Activated naive CD8-positive, alpha-beta T cell treated with anti-CD3 and anti-CD28 coated beads, Interleukin-2, amount 10 ng/mL, durations not matched to agents 7 days and 5 days (primary cell): Measurements from ENCODE around the gene PGM5. TPM values are rescaled to one million over a fixed set of nuclear protein-coding genes. Genes with fewer than 3 reads are reported as not detected.

ENCODE experiments used
- ATAC-seq: fragments of 150-1000 bp; cut with Tn5 transposase; one replicate; pipeline ENCODE4 v1.10.0; 2021; ENCODE audit warnings: low read depth, moderate library complexity
- POLR2A ChIA-PET: fragments of 350-600 bp; sonication (Branson Sonifier 250); formaldehyde crosslinking; loops from one replicate; lab custom pipeline; 2021; ENCODE audit warnings: antibody characterized with exemption; lab: Charles Lee
- DNase-seq: peaks from one replicate; pipeline ENCODE4 v3.0.0; 2021
- H3K27ac Mint-ChIP-seq: one replicate; pipeline ENCODE4 v1.8.0; 2022; ENCODE audit warnings: mild to moderate bottlenecking, mixed read lengths
- H3K27me3 Mint-ChIP-seq: one replicate; pipeline ENCODE4 v1.8.0; 2022; ENCODE audit warnings: mild to moderate bottlenecking, moderate library complexity, mixed read lengths
- H3K36me3 Mint-ChIP-seq: one replicate; pipeline ENCODE4 v1.8.0; 2021; ENCODE audit warnings: mild to moderate bottlenecking, mixed read lengths
- H3K4me1 Mint-ChIP-seq: one replicate; pipeline ENCODE4 v1.8.0; 2021; ENCODE audit warnings: mixed read lengths
- H3K4me3 Mint-ChIP-seq: one replicate; pipeline ENCODE4 v1.8.0; 2022; ENCODE audit warnings: mild to moderate bottlenecking, moderate library complexity, mixed read lengths
- H3K9me3 Mint-ChIP-seq: one replicate; pipeline ENCODE4 v1.8.0; 2021; ENCODE audit warnings: mixed read lengths
- total RNA-seq, 2 experiments: library from RNA; stranded (reverse); gene quantifications; one replicate each; pipeline ENCODE4 v1.2.3, GENCODE V29; 2021

PGM5 gene
- total RNA-seq, 2 experiments from 2014 or later: not detected

DNA sequence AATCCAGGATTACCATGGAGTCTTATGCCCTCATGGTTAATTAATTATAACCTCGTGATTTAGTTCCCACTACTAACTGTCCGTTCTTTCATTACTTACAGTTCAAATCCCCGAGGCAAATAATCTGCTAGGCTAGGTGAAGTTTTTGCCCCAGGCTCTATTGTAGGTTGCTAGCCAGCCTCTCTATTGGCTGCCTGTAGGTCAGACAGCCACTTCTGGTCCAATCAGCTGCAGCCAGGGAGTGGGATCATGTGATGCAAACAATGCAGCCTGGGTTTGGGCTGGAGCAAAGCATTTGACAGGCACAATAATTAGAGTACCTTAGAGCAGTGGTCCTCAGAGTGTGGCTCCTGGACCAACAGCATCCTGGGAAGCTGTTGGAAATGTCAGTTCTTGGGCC lies 166.5 kb downstream of the PGM5 start:
- no peaks in the 10 kb centered on the region for H3K4me1 Mint-ChIP-seq
- H3K4me3 Mint-ChIP-seq: no peak overlapping the region
- no peak for ATAC-seq
- H3K27me3 Mint-ChIP-seq: peaks cover 6% of the 10 kb centered on the region
- no peak overlapping the region for H3K27ac Mint-ChIP-seq
- no peak for DNase-seq
- peaks cover 3% of the 10 kb centered on the region for H3K9me3 Mint-ChIP-seq
- POLR2A ChIA-PET: no interaction called here
- H3K36me3 Mint-ChIP-seq: no peaks in the 10 kb centered on the region

DNA sequence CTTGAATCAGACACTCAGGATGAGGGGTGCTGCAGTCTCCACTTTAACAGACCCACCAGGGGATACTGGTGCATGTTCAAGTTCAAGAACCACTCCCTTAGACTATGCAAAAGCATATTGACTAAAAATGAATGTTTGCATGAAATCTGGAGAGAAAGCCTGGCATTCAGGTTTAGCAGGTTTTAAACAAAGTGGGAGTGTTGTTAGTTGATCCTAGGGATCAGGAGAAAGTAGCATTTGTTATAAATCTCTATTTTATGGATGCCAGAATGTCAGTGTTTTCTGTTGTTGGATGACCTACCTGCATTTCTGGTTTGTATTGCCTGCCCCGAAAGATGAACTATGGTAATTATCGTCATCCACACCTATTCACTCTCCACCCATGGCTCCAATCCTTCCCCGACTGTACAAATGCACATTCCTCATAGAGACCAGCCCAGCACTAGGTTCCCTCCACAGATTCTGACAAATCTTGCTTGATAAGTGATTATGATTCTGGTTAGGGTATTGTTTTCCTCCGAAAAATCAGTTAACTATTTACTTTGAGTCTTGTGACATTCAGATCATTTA lies 167.0 kb downstream of the PGM5 start:
- ATAC-seq (no peak), DNase-seq (no peak)
- POLR2A ChIA-PET: no interaction called here
- H3K4me3 Mint-ChIP-seq: no peak overlapping the region
- no peaks in the 10 kb centered on the region for H3K36me3 Mint-ChIP-seq
- H3K4me1 Mint-ChIP-seq: no peaks in the 10 kb centered on the region
- H3K9me3 Mint-ChIP-seq: no peaks in the 10 kb centered on the region
- H3K27me3 Mint-ChIP-seq: peaks cover 6% of the 10 kb centered on the region
- H3K27ac Mint-ChIP-seq: no peak overlapping the region

- no peak for ATAC-seq
- POLR2A ChIA-PET: no interaction called here
- Mint-ChIP-seq H3K9me3 (no peaks in the 10 kb centered on the region), H3K27me3 (peaks cover 2% of the 10 kb centered on the region), H3K4me1 (no peaks in the 10 kb centered on the region), H3K4me3 (no peak overlapping the region), H3K27ac (no peak overlapping the region), H3K36me3 (no peaks in the 10 kb centered on the region)
- no peak for DNase-seq
These were observed 174.2 kb downstream of the PGM5 start for GRCh38 chr9:68530618-68531017.

- H3K4me1 Mint-ChIP-seq: no peaks in the 10 kb centered on the region
These were observed 175.7 kb downstream of the PGM5 start for GRCh38 chr9:68532131-68532530.

GRCh38 chr9:68533678-68534077 lies 177.3 kb downstream of the PGM5 start:
- POLR2A ChIA-PET: no interaction called here
- Mint-ChIP-seq H3K9me3 (no peaks in the 10 kb centered on the region), H3K27me3 (peaks cover 2% of the 10 kb centered on the region), H3K36me3 (no peaks in the 10 kb centered on the region), H3K4me1 (no peaks in the 10 kb centered on the region), H3K27ac (no peak overlapping the region), H3K4me3 (no peak overlapping the region)
- ATAC-seq (no peak), DNase-seq (no peak)

More at GRCh38 chr9:68532131-68532530, 175.7 kb downstream of the PGM5 start:
- DNase-seq (no peak), ATAC-seq (no peak)
- Mint-ChIP-seq H3K36me3 (no peaks in the 10 kb centered on the region), H3K4me3 (no peak overlapping the region), H3K27me3 (peaks cover 2% of the 10 kb centered on the region), H3K27ac (no peak overlapping the region), H3K9me3 (no peaks in the 10 kb centered on the region)
- POLR2A ChIA-PET: no interaction called here

DNA sequence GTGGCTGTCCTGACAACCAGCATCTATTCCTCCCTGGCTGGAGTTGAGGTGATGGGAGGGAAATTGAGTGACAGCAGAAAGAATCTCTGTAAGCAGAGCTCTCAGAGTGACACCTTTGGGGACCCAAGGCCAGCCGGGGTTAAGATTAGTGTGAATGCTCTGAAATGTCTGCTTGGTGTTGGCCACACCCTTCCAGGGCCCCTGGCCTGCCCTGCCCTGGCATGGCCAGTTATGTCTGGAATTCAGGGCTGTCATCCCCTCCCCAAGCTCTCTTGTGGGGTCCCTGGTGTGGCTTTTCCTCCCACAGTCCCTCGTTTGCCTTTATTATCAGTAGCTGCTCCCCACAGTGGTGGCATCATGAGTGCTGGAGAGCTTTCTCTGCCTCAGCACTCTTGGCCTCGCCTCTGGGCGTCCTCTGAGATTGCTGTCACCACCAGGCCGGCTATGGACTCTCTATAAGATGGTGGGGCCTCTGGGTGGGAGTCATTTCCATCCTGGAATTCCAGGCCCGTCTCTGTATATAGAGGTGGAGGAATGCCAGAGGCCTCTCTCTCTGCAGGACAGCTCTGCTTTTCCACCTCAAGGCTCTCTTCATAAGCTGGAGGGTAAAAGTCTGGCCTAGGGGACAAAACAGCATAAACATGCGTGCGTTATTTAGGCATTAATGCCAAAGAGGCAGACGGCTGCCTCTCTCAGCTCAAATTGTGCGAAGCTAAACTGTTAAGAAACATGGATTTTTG lies 180.6 kb downstream of the PGM5 start:
- DNase-seq (no peak), ATAC-seq (no peak)
- no peaks in the 10 kb centered on the region for H3K9me3 Mint-ChIP-seq
- no peaks in the 10 kb centered on the region for H3K4me1 Mint-ChIP-seq
- no peak overlapping the region for H3K4me3 Mint-ChIP-seq
- H3K27me3 Mint-ChIP-seq: peaks cover 2% of the 10 kb centered on the region
- H3K27ac Mint-ChIP-seq: no peak overlapping the region
- H3K36me3 Mint-ChIP-seq: no peaks in the 10 kb centered on the region
- POLR2A ChIA-PET: no interaction called here

- Mint-ChIP-seq H3K9me3 (no peaks in the 10 kb centered on the region), H3K27me3 (peaks cover 2% of the 10 kb centered on the region), H3K4me1 (no peaks in the 10 kb centered on the region), H3K4me3 (no peak overlapping the region), H3K36me3 (no peaks in the 10 kb centered on the region), H3K27ac (no peak overlapping the region)
- POLR2A ChIA-PET: no interaction called here
- DNase-seq (no peak), ATAC-seq (no peak)
These were observed 181.1 kb downstream of the PGM5 start for GRCh38 chr9:68537616-68537880.

- DNase-seq: no peak
- H3K4me3 Mint-ChIP-seq: no peak overlapping the region
- H3K27me3 Mint-ChIP-seq: peaks cover 3% of the 10 kb centered on the region
- H3K9me3 Mint-ChIP-seq: no peaks in the 10 kb centered on the region
- POLR2A ChIA-PET: no interaction called here
- H3K36me3 Mint-ChIP-seq: no peaks in the 10 kb centered on the region
- no peaks in the 10 kb centered on the region for H3K4me1 Mint-ChIP-seq
- ATAC-seq: no peak
- H3K27ac Mint-ChIP-seq: no peak overlapping the region
These were observed 181.8 kb downstream of the PGM5 start for GRCh38 chr9:68538200-68538599.

DNA sequence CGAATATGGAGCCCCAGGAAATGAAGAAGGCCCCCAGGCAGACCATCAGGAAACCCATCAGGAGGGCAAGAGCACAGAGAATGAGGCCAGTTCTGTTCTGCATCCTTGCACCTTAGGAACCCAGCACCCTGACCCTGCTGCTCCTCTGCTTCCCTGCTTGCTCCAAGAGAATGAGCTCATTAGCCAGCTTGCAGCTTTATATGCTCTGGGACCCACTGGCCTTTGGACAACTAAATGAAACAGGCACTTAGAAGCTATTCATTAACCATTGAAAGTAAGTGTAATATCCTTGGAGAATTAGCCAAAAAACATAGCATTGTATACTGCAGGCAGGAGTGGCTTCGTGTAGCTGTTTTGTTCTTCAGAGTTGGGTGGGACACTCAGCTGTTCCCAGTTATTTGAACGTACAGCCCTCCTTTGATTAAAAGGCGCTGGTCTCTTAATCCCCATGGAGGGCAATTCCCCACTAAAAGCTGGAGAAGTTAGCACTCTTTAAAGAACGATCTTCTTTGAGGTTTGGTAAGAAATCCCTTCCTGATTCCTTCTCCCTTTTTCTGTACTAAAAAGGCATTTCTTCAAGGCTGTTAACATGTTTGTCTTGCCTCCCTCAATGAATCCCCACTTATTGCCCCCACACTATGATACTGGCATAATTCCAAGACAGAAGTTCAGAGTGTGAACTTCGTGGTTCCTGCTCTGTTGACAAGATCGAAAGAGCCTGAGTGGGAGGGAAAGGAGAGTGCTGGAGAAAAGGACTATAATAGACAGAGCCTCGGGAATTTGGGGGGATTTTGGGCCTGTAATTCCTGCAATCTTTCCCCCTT lies 184.5 kb downstream of the PGM5 start, which contains the start of gene TMEM252:
TSS of gene TMEM252 (minus strand) at position 172 of the 824 bp plus-strand sequence. CDS start at position 103, 69 bp downstream.
- no peaks in the 10 kb centered on the region for H3K4me1 Mint-ChIP-seq
- H3K27ac Mint-ChIP-seq: no peak within 1 kb of the TSS
- ATAC-seq: no peak
- no peaks in the 10 kb centered on the region for H3K36me3 Mint-ChIP-seq
- POLR2A ChIA-PET: no interaction called here
- peaks cover 4% of the 10 kb centered on the region for H3K27me3 Mint-ChIP-seq
- H3K9me3 Mint-ChIP-seq: no peaks in the 10 kb centered on the region
- H3K4me3 Mint-ChIP-seq: no peak within 1 kb of the TSS
- DNase-seq: no peak

- Mint-ChIP-seq H3K36me3 (no peaks in the 10 kb centered on the region), H3K9me3 (no peaks in the 10 kb centered on the region), H3K27me3 (peaks cover 4% of the 10 kb centered on the region), H3K4me3 (no peak overlapping the region), H3K4me1 (peaks cover 3% of the 10 kb centered on the region), H3K27ac (no peak overlapping the region)
- POLR2A ChIA-PET: no interaction called here
- ATAC-seq: no peak
- DNase-seq: no peak
These were observed 185.2 kb downstream of the PGM5 start for GRCh38 chr9:68541568-68541967.

- POLR2A ChIA-PET: no interaction called here
- peaks cover 7% of the 10 kb centered on the region for H3K4me1 Mint-ChIP-seq
- H3K27me3 Mint-ChIP-seq: peaks cover 7% of the 10 kb centered on the region
- H3K36me3 Mint-ChIP-seq: no peaks in the 10 kb centered on the region
- no peak for DNase-seq
- H3K9me3 Mint-ChIP-seq: no peaks in the 10 kb centered on the region
- ATAC-seq: no peak
- H3K27ac Mint-ChIP-seq: no peak overlapping the region
- H3K4me3 Mint-ChIP-seq: no peak overlapping the region
These were observed 188.8 kb downstream of the PGM5 start for GRCh38 chr9:68545033-68545705.

DNA sequence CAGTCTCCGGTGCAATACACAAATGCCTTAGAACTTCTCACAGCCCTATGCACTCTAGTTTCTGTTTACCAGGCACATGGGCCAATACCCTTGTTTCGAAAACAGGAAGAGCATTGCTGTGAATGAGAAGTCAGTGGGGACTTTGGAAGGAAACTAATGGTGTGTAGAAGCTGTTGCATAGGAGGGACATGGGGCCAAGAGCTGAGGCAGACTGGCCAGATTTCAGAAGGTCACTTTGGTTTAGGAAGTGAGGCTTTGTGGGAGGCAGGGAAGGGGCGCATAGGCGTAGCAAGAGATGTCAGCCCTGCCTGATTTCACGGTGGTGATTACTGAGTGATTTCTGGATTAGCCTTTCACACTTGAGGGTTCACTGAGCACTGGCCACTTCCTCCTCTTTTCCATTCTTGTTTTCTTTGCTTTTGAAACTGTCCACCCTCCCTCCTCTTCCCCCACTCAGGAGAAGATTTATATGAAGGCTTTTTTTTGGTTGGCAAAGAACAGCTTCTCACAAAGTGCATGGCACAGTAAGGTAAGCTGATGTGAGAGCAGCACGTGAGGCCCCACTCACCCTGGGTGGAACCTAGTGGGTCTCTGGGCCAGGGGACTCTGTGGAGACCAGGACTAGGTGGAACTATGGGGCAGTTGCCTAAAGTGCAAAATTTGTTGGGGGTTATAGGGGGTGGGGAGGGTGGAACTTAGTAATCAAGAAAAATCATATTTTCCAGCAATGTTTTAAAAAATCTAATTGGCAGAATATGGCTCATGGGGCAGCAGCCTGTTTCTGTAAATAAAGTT lies 190.4 kb downstream of the PGM5 start:
- H3K36me3 Mint-ChIP-seq: no peaks in the 10 kb centered on the region
- no peaks in the 10 kb centered on the region for H3K9me3 Mint-ChIP-seq
- H3K4me1 Mint-ChIP-seq: peaks cover 7% of the 10 kb centered on the region
- H3K4me3 Mint-ChIP-seq: no peak overlapping the region
- peak overlapping the region; percentile 34 for H3K27ac Mint-ChIP-seq
- DNase-seq (no peak), ATAC-seq (peak; percentile 42)
- POLR2A ChIA-PET: no interaction called here
- peaks cover 9% of the 10 kb centered on the region for H3K27me3 Mint-ChIP-seq

GRCh38 chr9:68547417-68547816 lies 191.0 kb downstream of the PGM5 start:
- no peaks in the 10 kb centered on the region for H3K36me3 Mint-ChIP-seq
- no peak overlapping the region for H3K4me3 Mint-ChIP-seq
- no peak overlapping the region for H3K27ac Mint-ChIP-seq
- DNase-seq (no peak), ATAC-seq (no peak)
- peaks cover 11% of the 10 kb centered on the region for H3K27me3 Mint-ChIP-seq
- no peaks in the 10 kb centered on the region for H3K9me3 Mint-ChIP-seq
- POLR2A ChIA-PET: no interaction called here
- H3K4me1 Mint-ChIP-seq: peaks cover 7% of the 10 kb centered on the region
